K562 (cell line): Measurements from ENCODE around the gene CDKL5. TPM values are rescaled to one million over a fixed set of nuclear protein-coding genes. Genes with fewer than 3 reads are reported as not detected.

Source experiments
- BHLHE40 ChIP-seq: IDR thresholded peaks from 2 replicates; pipeline ENCODE4 v1.6.1; 2011; ENCODE audit warnings: low read length, improper control_type of control experiment
- ZBTB7A ChIP-seq: IDR thresholded peaks from 2 replicates; pipeline ENCODE4 v1.6.1; 2011; ENCODE audit warnings: low read depth, mild to moderate bottlenecking, low read length, moderate library complexity, borderline replicate concordance; ENCODE audit not compliant: control insufficient read depth
- ZNF253 ChIP-seq: fragments of 250-450 bp; sonication (Bioruptor Pico); conservative IDR thresholded peaks from 2 replicates; pipeline ENCODE4 v1.6.1; 2021; ENCODE audit warnings: mild to moderate bottlenecking
- ZNF41 ChIP-seq: fragments of 250-450 bp; sonication (Bioruptor Pico); conservative IDR thresholded peaks from 2 replicates; pipeline ENCODE4 v1.4.0; 2020; ENCODE audit warnings: mild to moderate bottlenecking
- polyA plus RNA-seq, 8 experiments: library from polyadenylated mRNA; depleted of rRNA in 4 of 8; stranded (reverse) in 5 of 8; unstranded in 3 of 8; fragments of >200 nt; fragmentation: Nextera tagmentation in 2 of 8; fragmentation: Illumina TruSeq in 1 of 8; extraction: Ambion mirVana in 2 of 8; extraction: Trizol in 1 of 8; gene quantifications; 2 replicates each; pipeline versions ENCODE4 v1.2.1 to v1.2.3, GENCODE V29; 2011 to 2014; ENCODE audit warnings: inconsistent platforms in 1 of 8, missing spikeins in 1 of 8
- total RNA-seq, 7 experiments: library from RNA; depleted of rRNA in 6 of 7; stranded (reverse); fragments of >200 nt in 6 of 7; fragmentation: Illumina TruSeq in 2 of 7; extraction: Trizol in 2 of 7; gene quantifications; 2 replicates each; pipeline versions ENCODE4 v1.2.1 to v1.2.3, GENCODE V29; 2011 to 2021; ENCODE audit warnings: low replicate concordance in 1 of 7
- TF ChIP-seq, protein P1 (sequence below): sonication (generic); formaldehyde crosslinking; IDR thresholded peaks from 2 replicates; pipeline ENCODE4 v1.8.1; 2022; ENCODE audit warnings: missing genetic modification reagents
- TF ChIP-seq, protein P2 (sequence below): fragments of 150-350 bp; conservative IDR thresholded peaks from 2 replicates; pipeline ENCODE4 v1.6.1; 2014; ENCODE audit warnings: low read length
- TF ChIP-seq, protein P3 (sequence below): sonication (generic); formaldehyde crosslinking; IDR thresholded peaks from 2 replicates; pipeline ENCODE4 v1.8.0; 2022; ENCODE audit warnings: mild to moderate bottlenecking, low read depth, missing genetic modification reagents

Gene CDKL5
- total and polyA plus RNA-seq, 9 of the 15 experiments (the other 6 are each of a cell fraction or from before 2014, with no cell fraction given) = under 0.01 to 0.21 (median 0.04) TPM

DNA sequence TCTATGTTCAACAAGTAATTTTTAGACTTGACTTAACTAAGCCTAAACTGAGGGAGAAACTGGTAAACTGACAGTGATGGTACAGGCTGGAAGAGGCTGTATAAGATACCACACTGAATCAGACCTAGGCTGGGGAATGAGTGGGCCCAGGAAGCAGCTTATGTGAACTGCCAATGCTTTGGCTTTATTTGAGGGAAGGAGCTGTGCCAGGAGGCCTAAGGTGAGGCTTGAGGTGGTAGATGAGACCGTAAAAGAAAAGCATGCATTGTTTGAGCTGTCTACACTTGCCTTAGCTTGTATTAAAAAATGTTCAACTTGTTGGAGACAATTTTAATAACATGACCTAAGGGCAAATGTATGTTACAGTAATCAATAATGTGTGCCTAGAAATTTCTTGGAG is 150.3 kb downstream of the CDKL5 start (continued):
- TF ChIP-seq ZNF253 = no peak
- TF ChIP-seq, protein P1, sequence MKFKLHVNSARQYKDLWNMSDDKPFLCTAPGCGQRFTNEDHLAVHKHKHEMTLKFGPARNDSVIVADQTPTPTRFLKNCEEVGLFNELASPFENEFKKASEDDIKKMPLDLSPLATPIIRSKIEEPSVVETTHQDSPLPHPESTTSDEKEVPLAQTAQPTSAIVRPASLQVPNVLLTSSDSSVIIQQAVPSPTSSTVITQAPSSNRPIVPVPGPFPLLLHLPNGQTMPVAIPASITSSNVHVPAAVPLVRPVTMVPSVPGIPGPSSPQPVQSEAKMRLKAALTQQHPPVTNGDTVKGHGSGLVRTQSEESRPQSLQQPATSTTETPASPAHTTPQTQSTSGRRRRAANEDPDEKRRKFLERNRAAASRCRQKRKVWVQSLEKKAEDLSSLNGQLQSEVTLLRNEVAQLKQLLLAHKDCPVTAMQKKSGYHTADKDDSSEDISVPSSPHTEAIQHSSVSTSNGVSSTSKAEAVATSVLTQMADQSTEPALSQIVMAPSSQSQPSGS (CRISPR knock-in tag) = no peak
- TF ChIP-seq BHLHE40 = no peak
- no peak for TF ChIP-seq ZNF41 (CRISPR knock-in tag)
- TF ChIP-seq, protein P2, sequence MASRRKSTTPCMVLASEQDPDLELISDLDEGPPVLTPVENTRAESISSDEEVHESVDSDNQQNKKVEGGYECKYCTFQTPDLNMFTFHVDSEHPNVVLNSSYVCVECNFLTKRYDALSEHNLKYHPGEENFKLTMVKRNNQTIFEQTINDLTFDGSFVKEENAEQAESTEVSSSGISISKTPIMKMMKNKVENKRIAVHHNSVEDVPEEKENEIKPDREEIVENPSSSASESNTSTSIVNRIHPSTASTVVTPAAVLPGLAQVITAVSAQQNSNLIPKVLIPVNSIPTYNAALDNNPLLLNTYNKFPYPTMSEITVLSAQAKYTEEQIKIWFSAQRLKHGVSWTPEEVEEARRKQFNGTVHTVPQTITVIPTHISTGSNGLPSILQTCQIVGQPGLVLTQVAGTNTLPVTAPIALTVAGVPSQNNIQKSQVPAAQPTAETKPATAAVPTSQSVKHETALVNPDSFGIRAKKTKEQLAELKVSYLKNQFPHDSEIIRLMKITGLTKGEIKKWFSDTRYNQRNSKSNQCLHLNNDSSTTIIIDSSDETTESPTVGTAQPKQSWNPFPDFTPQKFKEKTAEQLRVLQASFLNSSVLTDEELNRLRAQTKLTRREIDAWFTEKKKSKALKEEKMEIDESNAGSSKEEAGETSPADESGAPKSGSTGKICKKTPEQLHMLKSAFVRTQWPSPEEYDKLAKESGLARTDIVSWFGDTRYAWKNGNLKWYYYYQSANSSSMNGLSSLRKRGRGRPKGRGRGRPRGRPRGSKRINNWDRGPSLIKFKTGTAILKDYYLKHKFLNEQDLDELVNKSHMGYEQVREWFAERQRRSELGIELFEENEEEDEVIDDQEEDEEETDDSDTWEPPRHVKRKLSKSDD = no peak
- TF ChIP-seq, protein P3, sequence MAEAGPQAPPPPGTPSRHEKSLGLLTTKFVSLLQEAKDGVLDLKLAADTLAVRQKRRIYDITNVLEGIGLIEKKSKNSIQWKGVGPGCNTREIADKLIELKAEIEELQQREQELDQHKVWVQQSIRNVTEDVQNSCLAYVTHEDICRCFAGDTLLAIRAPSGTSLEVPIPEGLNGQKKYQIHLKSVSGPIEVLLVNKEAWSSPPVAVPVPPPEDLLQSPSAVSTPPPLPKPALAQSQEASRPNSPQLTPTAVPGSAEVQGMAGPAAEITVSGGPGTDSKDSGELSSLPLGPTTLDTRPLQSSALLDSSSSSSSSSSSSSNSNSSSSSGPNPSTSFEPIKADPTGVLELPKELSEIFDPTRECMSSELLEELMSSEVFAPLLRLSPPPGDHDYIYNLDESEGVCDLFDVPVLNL = no peak
- TF ChIP-seq ZBTB7A = no peak
